ENCODE data around the gene RUFY3. TPM values are rescaled to one million over a fixed set of nuclear protein-coding genes. Genes with fewer than 3 reads are reported as not detected.

The RUFY3 gene
- total RNA-seq, 6 experiments from 2014 or later = 24.1 to 58.3 (median 30.3) TPM

GRCh38 chr4:70842761-70843435, 121.1 kb downstream of the RUFY3 start:
- WGBS (ENCODE audit: insufficient coverage, low coverage, low lambda C conversion rate, missing lambda C conversion rate) = 76% methylated on average over 3 of the region's 6 CpGs
- DNase-seq = no peak
- no peak for TF ChIP-seq POLR2A (IDR thresholded peaks at IDR 0.05)
- TF ChIP-seq CTCF (IDR thresholded peaks at IDR 0.05) = no peak

GRCh38 chr4:70844180-70844579, 122.4 kb downstream of the RUFY3 start:
- Histone ChIP-seq H3K36me3 (no peaks in the 10 kb centered on the region), H3K27ac (no peak overlapping the region), H3K27me3 (no peaks in the 10 kb centered on the region), H3K9me3 (no peaks in the 10 kb centered on the region), H3K4me1 (no peaks in the 10 kb centered on the region), H3K4me3 (no peak overlapping the region)
- 85% methylated on average over 8 of the region's 9 CpGs for WGBS (ENCODE audit: insufficient coverage, low coverage, low lambda C conversion rate, missing lambda C conversion rate)
- DNase-seq = no peak
- ATAC-seq = no peak
- no peak for TF ChIP-seq CTCF (IDR thresholded peaks at IDR 0.05)
- TF ChIP-seq POLR2A (IDR thresholded peaks at IDR 0.05) = no peak
- intact Hi-C loops (cut with DNase I) = no loop called here

More at GRCh38 chr4:70842761-70843435, 121.1 kb downstream of the RUFY3 start:
- Histone ChIP-seq H3K36me3 (no peaks in the 10 kb centered on the region), H3K27ac (no peak overlapping the region), H3K4me3 (no peak overlapping the region), H3K27me3 (no peaks in the 10 kb centered on the region), H3K4me1 (peaks cover 0 to 6% (median 0%) of the 10 kb centered on the region in 4 donors), H3K9me3 (no peaks in the 10 kb centered on the region)
- ATAC-seq = peak in 1 of 4 donors; percentile 51
- intact Hi-C loops (cut with DNase I) = no loop called here

- H3K27me3 ChIP-seq = no peaks in the 10 kb centered on the region
- no peaks in the 10 kb centered on the region for H3K9me3 ChIP-seq
- TF ChIP-seq CTCF (IDR thresholded peaks at IDR 0.05) (no peak), POLR2A (IDR thresholded peaks at IDR 0.05) (no peak)
- intact Hi-C loops (cut with DNase I) = no loop called here
- no peaks in the 10 kb centered on the region for H3K36me3 ChIP-seq
- H3K27ac ChIP-seq = no peak overlapping the region
- no peak overlapping the region for H3K4me3 ChIP-seq
- H3K4me1 ChIP-seq = no peaks in the 10 kb centered on the region
- DNase-seq (no peak), ATAC-seq (no peak)
- 68% methylated on average over 5 of the region's 5 CpGs for WGBS (ENCODE audit: insufficient coverage, low coverage, low lambda C conversion rate, missing lambda C conversion rate)
Measured at GRCh38 chr4:70849291-70849690, 127.5 kb downstream of the RUFY3 start.

- Histone ChIP-seq H3K27ac (no peak overlapping the region), H3K36me3 (no peaks in the 10 kb centered on the region), H3K27me3 (no peaks in the 10 kb centered on the region), H3K4me1 (no peaks in the 10 kb centered on the region), H3K4me3 (no peak overlapping the region), H3K9me3 (no peaks in the 10 kb centered on the region)
- DNase-seq (no peak), ATAC-seq (no peak)
- WGBS (ENCODE audit: insufficient coverage, low coverage, low lambda C conversion rate, missing lambda C conversion rate) = 100% methylated on average over 2 of the region's 2 CpGs
- no peak for TF ChIP-seq CTCF (IDR thresholded peaks at IDR 0.05)
- intact Hi-C loops (cut with DNase I) = no loop called here
Measured at GRCh38 chr4:70855464-70855863, 133.7 kb downstream of the RUFY3 start.

Small RNA genes within 50 kb of the gene (small RNA-seq; reads per million reads assigned to genes)
- gene RF00026 (0 reads per million in 2 experiments), gene RNU6-520P (0 reads per million in 2 experiments), gene RNU6-784P (0 to 0.13 reads per million in 2 experiments), gene RNU6-891P (0 reads per million in 2 experiments)

Other genes starting within 250 kb of the RUFY3 start
- gene MUC7, start 249.8 kb upstream of the RUFY3 start, total RNA-seq = not detected
- gene AMTN, start 203.4 kb upstream of the RUFY3 start, total RNA-seq = not detected
- gene AMBN, start 129.7 kb upstream of the RUFY3 start, total RNA-seq = not detected
- under 1 TPM; 0.07 to 0.86 (median 0.62) TPM for gene ENAM, start 93.2 kb upstream of the RUFY3 start, total RNA-seq
- 10 to 100 TPM in 3 of 6 experiments, 1 to 10 TPM in 3; 3.9 to 39.7 (median 9.3) TPM for gene JCHAIN, start 55.5 kb upstream of the RUFY3 start, total RNA-seq
- gene UTP3, start 33.4 kb upstream of the RUFY3 start, total RNA-seq = 10 to 100 TPM; 10.2 to 22.3 (median 14.0) TPM
- 10 to 100 TPM; 26.8 to 42.2 (median 34.2) TPM for gene GRSF1, start 117.9 kb downstream of the RUFY3 start, total RNA-seq
- 10 to 100 TPM in 1 of 6 experiments, 1 to 10 TPM in 5; 4.4 to 13.0 (median 6.5) TPM for gene MOB1B, start 180.4 kb downstream of the RUFY3 start, total RNA-seq